ENCODE data around the gene LHFPL2. TPM values are rescaled to one million over a fixed set of nuclear protein-coding genes. Genes with fewer than 3 reads are reported as not detected.

The LHFPL2 gene
- total RNA-seq, 1 donor from 2014 or later = 31.2 TPM

DNA sequence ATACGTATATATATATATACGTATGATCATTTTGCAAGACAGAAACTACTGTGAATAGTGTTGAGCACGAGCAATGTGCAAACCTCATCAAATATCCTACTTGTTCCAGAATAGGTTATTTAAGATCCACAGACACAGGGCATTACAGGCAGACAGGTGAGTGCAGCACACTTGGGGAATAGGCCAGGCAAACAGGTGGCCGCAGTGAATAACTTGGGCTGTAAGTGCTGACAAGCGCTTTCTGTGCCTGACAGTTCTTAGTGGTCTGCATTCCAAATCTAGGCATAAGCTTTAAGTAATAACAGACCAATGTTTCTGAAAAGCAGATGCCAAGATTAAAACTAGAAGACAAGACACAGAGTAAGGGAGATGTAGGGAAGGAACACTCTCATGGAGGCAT, 77.9 kb downstream of the LHFPL2 start:
- DNase-seq (ENCODE audit: low read depth in 2 of 2) = no peak

DNA sequence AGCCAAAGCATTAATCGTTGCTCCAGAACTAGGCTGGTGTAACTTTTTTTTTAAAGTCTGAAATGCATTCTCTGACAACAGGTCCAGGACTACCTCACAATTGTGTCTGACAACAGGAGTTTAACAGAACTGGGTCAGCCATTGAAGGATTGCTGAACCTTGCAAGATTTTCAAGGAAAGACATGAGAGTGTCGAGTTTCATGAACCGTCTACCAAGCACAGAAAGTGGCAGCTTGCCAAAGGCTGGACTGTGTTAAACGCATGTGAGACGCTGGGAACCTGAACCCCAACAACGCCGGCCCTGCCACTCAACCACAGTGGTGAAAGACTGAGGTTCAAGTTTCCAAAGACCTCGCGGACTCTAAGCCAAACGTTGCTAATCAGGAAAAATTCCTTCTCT, 79.1 kb downstream of the LHFPL2 start:
- peak in 1 of 2 donors; percentile 77 for DNase-seq (ENCODE audit: low read depth in 2 of 2)

DNA sequence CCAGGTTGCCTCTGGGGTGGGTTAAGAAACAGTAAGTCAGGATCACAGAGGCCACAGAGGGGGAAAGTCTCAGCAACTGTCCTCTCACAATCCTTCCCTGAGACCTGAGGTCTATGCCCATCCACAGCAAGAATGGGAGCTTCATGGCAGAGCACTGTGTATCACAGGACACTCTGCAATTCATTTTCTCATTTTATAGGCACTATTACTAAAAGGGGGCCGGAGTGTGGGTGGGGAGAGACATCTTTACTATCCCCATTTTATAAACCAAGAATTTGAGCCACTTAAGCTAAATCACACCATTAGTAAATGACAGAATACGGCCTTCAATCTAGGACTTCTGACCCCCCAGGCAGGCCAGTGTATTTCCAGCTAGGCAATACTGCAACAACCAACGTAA, 79.9 kb downstream of the LHFPL2 start:
- no peak for DNase-seq (ENCODE audit: low read depth in 2 of 2)

GRCh38 chr5:78568212-78568611, 80.4 kb downstream of the LHFPL2 start:
- peak; percentile 70 to 74 for DNase-seq (ENCODE audit: low read depth in 2 of 2)

DNA sequence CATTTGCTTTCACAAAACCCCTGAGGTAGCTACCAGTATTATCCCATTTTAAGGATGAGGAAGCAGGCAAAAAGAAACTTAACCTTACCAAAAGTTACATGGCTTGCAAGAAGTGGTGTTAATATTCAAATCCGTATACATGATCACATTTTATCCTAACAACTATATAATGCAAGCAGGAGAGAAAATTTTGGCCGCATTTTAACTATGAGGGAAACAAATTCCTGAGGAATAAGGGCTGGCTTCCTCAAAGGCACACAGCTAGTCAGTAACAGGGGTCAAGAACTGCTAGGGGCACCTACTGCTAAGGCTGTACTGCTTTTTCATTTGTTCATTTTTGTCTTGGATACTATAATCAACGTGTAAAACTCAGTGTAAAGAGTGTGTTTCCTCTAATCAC, 81.0 kb downstream of the LHFPL2 start:
- no peak for DNase-seq (ENCODE audit: low read depth in 2 of 2)

- DNase-seq (ENCODE audit: low read depth in 2 of 2) = peak in 1 of 2 donors; percentile 80
These were observed 81.7 kb downstream of the LHFPL2 start for GRCh38 chr5:78566747-78567425.

GRCh38 chr5:78565395-78565794, 83.2 kb downstream of the LHFPL2 start:
- no peak for DNase-seq (ENCODE audit: low read depth in 2 of 2)

DNA sequence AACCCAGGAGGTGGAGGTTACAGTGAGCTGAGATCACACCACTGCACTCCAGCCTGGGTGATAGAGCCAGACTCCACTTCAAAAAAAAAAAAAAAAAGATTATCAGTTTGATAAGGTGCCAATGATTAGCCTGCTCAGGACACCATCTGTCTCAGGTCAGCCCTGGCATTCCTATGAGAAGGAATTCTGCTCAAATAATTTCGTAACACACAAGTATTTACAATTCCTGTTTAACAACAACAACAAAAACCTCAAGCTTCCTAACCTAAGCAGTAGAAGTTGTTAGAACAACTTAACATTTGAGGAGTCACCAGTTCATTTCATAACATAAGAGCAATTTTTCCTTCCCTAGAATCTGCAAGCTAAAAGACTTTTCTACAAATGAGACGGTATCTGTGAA, 85.0 kb downstream of the LHFPL2 start:
- no peak for DNase-seq (ENCODE audit: low read depth in 2 of 2)

DNA sequence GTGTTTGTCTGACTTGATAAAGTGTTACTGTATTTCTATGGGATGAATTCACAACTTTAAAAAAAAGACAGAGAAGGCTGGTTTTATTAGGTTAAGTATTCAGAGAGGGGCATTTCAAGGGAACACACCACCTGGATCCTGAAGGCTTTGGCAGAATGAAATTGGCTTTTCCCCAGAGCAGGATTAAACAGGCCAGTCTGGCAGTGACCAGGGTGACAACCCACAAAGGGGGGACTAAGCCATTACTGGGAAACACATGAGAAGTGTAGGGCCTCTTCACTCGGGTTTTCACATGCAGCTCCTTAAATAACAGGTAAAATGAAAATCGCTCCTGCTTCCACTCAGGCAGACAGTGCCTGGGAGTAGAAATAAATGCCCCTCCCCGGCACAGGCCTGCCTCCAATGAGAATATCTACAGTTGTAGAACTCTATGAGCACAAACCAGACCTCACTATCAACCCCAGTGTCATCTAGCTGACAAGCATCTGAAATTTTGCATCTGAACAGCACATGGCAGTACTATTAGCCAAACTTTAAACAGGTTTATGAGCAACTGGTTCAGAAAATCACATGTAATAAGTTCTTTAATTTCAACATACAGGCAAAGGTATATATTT, 85.8 kb downstream of the LHFPL2 start:
- DNase-seq (ENCODE audit: low read depth in 2 of 2) = no peak

- DNase-seq (ENCODE audit: low read depth in 2 of 2) = no peak
These were observed 86.6 kb downstream of the LHFPL2 start for GRCh38 chr5:78562001-78562400.

- DNase-seq (ENCODE audit: low read depth in 2 of 2) = no peak
These were observed 87.3 kb downstream of the LHFPL2 start for GRCh38 chr5:78561261-78561660.

DNA sequence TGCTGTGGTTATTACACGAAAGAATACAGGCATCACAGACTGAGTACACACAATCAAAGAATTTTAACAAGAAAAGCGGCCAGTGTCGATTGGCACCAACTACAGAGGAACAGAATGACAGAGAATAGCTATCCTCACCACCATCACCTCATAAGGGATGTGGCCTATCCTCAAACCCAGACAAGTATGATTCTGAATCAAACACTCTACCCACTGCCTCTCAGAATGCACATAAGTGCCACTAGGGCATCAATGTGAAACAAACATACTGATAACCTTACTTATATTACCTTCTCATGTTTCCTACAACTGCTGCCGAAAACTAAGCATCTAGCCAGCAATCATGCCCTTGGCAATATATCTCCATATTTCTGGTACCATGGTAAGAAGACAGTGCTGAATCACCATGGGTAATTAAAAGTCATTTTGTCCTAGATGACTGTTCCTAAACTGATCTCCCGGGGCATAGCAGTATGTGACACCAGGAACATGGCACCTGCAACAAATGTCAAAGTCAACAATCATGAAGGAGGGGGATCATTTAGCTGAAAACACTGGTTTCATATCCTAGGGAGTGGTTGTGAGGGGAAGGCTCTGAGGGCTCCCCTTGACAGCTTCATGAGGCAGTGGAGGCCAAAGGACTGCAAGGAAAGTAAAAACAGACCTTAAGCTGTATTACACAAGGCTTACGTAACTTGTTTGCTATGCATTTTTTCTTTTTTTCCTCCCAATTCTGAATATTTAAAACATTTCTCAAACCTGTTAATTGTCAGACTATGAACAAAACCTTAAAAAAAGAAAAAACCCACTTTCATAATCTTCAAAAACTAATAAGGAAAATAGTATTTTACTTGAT, 88.3 kb downstream of the LHFPL2 start:
- DNase-seq (ENCODE audit: low read depth in 2 of 2) = no peak

- DNase-seq (ENCODE audit: low read depth in 2 of 2) = no peak
These were observed 91.0 kb downstream of the LHFPL2 start for GRCh38 chr5:78557601-78558000.

- DNase-seq (ENCODE audit: low read depth in 2 of 2) = no peak
These were observed 92.7 kb downstream of the LHFPL2 start for GRCh38 chr5:78555870-78556269.

GRCh38 chr5:78554670-78555069, 93.9 kb downstream of the LHFPL2 start:
- peak in 1 of 2 donors; percentile 74 for DNase-seq (ENCODE audit: low read depth in 2 of 2)

- peak in 1 of 2 donors; percentile 45 for DNase-seq (ENCODE audit: low read depth in 2 of 2)
These were observed 94.8 kb downstream of the LHFPL2 start for GRCh38 chr5:78553580-78554353.

DNA sequence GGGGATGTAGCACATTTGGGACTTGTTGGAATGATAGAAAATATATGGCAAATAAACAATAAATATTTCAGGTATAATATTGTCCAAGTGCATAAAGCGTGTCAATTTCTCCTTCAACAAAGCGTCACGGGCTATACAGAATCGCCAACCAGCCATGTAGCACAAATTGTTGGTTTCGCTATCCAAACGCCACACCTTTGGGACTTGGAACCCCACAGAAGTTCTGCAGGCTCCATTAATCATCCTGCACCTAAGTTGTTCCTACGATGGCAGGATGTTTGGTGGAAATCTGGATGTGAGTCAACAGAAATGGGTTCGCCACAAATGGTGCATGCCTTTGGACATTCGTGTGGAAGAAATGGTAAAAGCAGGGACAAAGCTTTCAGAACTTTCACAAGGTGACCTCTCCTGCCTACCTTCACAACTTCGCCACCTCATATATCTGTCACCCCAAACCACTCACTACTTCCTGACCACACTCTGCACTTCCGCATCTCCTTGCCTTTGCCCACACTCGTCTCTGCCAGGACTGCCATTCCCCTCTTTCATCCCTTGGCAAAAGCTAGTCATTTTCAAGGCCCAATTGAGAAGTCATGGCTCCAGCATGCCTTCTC, 95.7 kb downstream of the LHFPL2 start:
- no peak for DNase-seq (ENCODE audit: low read depth in 2 of 2)

DNA sequence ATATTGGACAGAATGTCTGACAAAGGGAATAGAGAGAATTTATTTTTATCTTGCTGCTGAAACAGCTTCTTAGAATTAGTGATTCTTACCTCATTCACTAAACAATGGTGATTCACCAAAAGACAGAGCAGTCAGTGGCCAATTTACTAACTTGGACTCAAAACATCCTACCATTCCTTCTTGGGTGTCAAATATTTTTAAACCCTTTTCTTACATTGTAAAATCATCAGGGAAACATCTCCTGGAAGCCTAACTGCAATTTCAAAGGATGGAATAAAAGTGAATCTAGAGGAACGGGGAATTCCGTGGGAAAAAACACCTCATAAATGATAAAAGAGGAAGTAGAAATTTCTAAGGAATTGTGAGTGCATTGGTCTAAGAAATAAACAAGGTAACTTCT, 97.7 kb downstream of the LHFPL2 start:
- peak in 1 of 2 donors; percentile 61 for DNase-seq (ENCODE audit: low read depth in 2 of 2)

- no peak for DNase-seq (ENCODE audit: low read depth in 2 of 2)
These were observed 99.5 kb downstream of the LHFPL2 start for GRCh38 chr5:78549043-78549442.

- no peak for DNase-seq (ENCODE audit: low read depth in 2 of 2)
These were observed 100.6 kb downstream of the LHFPL2 start for GRCh38 chr5:78547731-78548615.

All from lung microvascular endothelial cell (primary cell).